ENCODE measurements around the gene NKD2. TPM values are rescaled to one million over a fixed set of nuclear protein-coding genes. Genes with fewer than 3 reads are reported as not detected.
"Not testable (repeated sequence)": the region's sequence is repeated elsewhere in the genome, so short reads cannot be mapped to it uniquely, and the experiment has no call there.

NKD2 gene
- polyA plus RNA-seq, 12 donors = 0.96 to 32.3 (median 1.7) TPM; not detected in 1

DNA sequence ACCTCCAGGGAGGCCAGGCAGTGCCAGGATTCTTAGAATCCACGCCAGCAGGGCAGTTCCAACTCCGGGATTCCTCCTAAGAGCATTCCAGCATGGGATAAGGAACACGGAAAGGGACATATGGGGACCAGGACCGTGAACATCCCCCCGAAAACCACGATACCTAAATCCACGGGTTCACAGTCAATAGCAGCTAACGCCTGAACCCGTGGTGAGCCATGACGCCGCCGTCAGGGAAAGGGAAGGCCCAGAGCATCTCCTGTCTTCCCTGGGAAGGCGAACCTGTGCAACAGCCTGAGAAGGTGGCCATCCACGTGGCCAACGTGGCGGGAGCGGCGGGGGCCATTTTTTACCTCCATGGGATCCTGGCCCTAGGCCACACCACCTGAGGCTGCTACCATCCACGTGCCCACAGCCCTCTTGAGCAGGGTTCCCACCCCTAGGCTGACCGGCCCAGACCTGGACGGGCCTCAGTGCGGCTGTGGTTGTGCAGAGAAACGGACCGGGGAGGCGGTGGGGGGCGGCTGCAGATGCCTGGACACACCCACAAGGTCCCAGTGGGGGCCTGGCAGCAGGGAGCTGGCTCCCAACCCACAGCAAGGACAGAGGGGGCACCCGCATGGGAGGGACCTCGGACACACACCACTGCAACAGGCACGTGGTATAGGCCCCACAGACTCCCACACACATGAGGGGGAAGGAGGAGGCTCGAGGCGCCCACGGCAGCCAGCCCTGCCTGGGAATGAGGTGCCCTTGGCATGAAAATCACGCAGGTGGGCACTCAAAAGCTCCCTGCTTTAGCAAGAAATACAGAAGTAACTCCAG lies 60.5 kb downstream of the NKD2 start:
- no peak for DNase-seq

DNA sequence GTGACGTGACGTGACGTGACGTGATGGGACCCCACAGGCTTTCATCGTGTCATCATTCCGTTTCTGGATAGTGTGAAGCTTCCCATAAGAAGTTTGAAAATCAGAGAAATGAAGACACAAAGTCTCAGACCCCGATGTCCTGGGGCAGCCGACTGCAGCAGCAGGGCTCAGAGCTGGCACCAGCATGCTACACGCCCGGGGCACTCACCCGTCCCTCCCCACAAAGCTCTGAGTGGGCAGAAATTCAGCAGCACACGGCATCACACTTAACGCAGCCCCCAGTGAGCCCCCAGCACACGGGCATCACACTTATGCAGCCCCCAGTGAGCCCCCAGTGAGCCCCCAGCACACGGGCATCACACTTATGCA lies 61.1 kb downstream of the NKD2 start:
- DNase-seq = no peak

DNA sequence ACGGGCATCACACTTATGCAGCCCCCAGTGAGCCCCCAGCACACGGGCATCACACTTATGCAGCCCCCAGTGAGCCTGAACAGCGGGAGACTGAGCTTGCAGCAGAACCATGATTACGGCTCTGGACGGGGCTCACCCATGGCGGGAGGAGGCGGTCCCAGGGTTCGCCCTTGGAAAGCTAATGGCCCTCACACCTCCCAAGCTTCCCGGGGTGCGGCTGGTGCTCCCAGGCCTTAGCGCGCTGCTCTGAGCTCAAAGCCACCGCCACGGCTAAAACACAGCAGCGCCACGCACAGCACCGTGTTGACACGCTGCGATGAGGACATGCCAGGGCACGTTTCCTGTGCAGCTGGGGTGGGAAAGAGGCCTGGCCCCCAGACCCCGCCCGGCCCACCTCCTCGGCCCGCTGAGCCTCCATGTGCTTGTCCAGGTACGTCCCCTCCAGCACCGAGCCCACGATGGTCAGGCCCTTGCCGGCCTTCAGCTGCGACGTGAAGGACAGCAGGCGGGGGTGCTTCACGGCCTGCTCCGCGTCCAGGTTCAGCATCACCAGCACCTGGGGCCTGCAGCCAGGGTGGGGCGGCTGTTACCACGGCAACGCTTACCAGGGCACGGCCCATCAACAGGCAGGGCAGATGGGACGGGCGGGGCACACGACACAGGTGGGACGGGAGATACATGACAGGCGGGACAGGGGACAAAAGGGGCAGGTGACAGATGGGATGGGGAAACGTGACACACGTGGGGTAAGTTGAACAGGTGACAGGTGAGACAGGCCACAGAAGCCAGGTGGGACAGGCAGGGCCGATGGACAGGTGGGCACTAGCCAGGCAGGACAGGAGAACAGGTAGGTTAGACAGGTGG lies 64.9 kb downstream of the NKD2 start:
- no peak for DNase-seq

DNA sequence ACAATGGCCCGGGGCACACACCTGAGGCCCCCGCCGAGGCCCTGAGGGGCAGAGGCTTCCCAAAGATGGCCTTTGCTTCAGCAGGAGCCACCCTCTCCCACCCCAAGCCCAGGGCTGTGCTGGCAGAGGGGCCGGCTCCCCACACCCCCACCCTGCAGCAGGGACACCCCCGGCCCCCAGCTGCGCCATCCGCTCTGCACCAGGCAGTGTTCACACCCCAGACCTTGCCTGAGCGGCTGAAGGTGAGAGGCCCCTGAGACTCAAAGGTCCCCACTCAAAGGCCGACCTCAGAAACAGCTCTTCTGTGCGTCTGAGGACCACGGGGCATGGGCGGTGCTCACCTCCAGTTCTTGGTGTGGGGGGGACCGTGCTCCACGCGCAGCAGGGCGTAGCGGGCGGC lies 65.6 kb downstream of the NKD2 start:
- no peak for DNase-seq

DNA sequence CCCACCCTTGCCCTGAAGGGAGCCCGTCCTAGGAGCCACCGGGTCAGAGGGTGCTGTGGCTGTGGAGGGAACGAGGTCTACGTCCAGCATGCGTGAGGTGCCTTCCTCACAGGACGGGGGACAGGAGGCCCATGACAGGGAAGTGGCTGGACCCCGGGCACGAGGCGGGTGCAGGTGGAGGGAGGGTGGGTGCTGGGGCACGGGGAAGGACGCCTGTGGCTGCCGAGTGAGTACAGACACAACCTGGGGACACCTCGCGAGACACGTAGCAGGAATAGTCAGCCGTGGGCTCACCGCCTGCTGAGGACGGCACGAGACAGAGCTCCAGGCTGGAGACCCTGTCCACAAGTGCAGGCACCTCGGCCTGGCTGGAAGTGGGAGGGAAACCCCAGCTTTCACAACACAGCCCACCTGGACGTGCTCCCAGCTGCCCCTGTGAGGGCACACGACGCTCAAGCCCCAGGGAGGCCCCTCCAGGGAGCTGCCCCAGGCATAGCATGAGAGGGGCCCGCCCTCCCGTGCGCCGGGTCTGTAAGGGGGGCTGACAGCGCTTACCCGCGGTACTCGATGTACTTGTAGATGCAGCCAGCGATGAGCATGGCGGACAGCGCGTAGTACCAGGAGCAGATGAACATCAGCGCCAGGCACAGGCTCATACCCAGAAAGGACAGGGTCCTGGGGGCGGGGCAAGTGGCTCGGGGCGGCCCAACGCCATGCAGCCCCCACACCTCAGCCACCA lies 66.4 kb downstream of the NKD2 start:
- no peak for DNase-seq

DNA sequence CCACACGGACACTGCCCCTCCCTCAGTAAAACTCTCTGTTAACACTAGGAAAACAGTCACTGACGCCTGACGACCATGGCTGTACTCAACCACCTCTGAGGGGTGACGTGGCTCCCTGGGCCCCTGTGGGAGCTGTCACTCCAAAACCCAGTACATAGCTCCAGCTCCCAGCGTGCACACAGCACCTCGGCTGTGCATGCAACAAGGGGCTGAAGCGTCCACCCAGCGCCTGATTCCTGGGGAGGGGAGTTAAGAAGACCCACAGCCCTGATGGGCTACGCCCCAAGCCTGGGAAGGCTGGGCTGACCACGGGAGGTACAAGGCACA lies 66.9 kb downstream of the NKD2 start:
- DNase-seq = no peak

GRCh38 chr5:1075931-1076330 lies 67.3 kb downstream of the NKD2 start:
- no peak for DNase-seq

DNA sequence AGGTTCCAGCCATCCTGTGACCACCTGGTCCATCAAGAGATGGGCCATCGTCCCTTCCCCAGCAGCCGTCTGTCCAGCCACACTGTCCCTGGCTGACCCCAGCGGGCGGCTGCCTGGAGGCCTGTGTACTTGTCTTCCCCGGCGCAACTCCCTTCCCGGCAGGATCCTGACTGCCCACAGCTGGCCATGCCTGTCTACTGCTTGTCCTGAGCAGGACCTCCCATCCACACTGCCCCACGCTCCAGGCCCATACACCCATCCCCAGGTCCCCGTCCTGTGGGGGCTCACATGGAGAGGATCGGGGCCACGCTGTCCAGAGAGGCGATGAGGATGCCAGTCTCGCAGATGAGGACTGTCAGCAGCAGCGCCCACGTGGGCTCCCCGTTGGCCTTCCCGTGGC lies 67.8 kb downstream of the NKD2 start:
- no peak for DNase-seq

GRCh38 chr5:1077026-1077425 lies 68.4 kb downstream of the NKD2 start:
- DNase-seq = no peak

DNA sequence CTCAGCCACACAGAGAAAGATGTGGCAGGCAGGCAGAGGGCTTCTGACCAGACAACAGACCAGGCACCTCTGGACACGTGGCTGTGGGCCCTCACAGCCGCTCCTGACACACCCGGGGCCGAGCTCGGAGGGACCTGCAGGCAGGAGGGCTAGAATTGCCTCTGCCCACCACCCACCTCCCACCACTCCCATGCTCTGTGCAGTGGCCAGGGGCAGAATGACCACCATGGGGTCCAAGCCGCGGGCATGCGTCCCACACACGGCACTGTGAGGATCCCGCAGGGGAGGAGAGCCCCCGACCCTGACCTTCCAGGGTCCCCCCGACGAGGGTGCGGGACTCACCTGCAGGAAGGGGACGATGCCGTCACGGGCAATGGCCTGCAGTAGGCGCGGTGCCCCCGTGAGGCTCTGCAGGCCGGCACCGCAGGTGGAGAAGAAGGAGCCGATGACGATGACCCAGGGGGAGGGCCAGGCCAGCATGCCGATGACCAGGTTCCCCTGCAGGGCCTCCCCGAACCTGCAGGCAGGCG lies 69.0 kb downstream of the NKD2 start:
- DNase-seq = no peak

- DNase-seq = no peak
Measured at GRCh38 chr5:1078206-1078605, 69.6 kb downstream of the NKD2 start.

GRCh38 chr5:1078851-1079250 lies 70.2 kb downstream of the NKD2 start:
- no peak for DNase-seq

GRCh38 chr5:1079486-1079885 lies 70.9 kb downstream of the NKD2 start:
- DNase-seq = no peak

DNA sequence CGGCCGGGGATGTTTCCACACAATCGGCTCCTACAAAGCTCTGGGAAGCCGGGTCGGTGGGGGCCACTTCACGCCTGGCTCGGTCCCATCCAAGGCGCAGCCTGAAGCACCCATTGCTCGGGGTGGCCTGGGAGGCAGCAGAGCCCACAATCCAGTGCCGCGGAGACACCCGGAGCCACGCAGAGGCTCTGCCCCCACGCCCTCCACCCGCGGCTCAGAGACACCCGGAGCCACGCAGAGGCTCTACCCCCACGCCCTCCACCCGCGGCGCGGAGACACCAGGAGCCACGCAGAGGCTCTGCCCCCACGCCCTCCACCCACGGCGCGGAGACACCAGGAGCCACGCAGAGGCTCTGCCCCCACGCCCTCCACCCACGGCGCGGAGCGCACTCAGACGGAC lies 71.4 kb downstream of the NKD2 start:
- DNase-seq = no peak

GRCh38 chr5:1080432-1080831 lies 71.8 kb downstream of the NKD2 start:
- no peak for DNase-seq

DNA sequence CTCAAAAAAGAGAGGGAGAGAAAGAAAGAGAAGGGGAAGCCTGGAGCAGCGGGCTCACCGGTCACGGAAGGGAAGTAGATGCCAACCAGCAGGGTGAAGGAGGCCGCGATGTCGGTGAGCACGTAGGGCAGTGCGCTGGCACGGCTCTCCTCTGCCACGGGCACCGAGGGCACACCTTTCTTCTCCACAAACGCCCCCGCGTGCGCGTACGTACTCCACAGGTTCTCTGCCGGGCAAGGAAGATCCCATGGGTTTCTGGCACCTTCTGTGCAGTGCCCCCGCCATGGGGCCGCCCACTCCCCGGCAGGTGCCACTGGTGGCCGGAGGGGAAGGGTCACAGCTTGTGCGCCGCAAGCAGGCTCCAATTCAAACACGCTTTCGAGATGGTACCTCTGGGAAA lies 72.9 kb downstream of the NKD2 start:
- DNase-seq = no peak

- not testable (repeated sequence) for DNase-seq
Measured at GRCh38 chr5:1083026-1083425, 74.4 kb downstream of the NKD2 start.

GRCh38 chr5:1083823-1084605 lies 75.4 kb downstream of the NKD2 start:
- no peak for DNase-seq

- DNase-seq = no peak
Measured at GRCh38 chr5:1085391-1085790, 76.8 kb downstream of the NKD2 start.

GRCh38 chr5:1086137-1086536 lies 77.5 kb downstream of the NKD2 start:
- DNase-seq = no peak

DNA sequence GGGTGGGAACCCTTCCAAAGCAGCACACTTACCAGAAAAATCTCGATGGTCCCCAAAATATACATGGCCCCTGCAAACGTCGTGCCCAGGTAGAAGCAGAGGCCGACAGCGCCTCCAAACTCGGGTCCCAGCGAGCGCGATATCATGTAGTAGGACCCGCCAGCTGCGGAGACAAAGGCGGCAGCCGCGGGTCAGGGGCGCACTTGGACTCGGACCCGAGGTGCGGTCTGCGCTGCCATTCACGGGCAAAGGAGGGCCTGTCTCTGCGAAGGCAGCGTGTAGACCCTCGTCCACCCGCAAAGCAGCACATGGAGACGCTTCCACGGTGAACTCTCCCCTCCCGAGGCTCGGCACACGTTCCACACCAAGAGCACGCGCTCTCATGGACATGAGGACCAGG lies 78.3 kb downstream of the NKD2 start:
- DNase-seq = no peak

- no peak for DNase-seq
Measured at GRCh38 chr5:1087428-1087827, 78.8 kb downstream of the NKD2 start.

Measured in muscle of arm (tissue), 12 donors.